Measurements from ENCODE around the gene LRRIQ4.

The LRRIQ4 gene

GRCh38 chr3:169825316-169825715, 12.6 kb downstream of the LRRIQ4 start:
- ATAC-seq (ENCODE audit: low read depth): no peak
- no peak overlapping the region for H3K27ac ChIP-seq (ENCODE audit: poor library complexity, severe bottlenecking)
- no peak for TF ChIP-seq CTCF (IDR thresholded peaks at IDR 0.05; ENCODE audit: poor library complexity, severe bottlenecking)
- H3K4me3 ChIP-seq (ENCODE audit: severe bottlenecking): no peak overlapping the region
- no peaks in the 10 kb centered on the region for H3K36me3 ChIP-seq (ENCODE audit: low read depth)
- H3K9me3 ChIP-seq (ENCODE audit: severe bottlenecking): no peaks in the 10 kb centered on the region
- DNase-seq (ENCODE audit: low spot score): no peak
- no peaks in the 10 kb centered on the region for H3K4me1 ChIP-seq (ENCODE audit: insufficient read depth, poor library complexity, severe bottlenecking)
- H3K27me3 ChIP-seq (ENCODE audit: insufficient read depth, poor library complexity, severe bottlenecking): no peaks in the 10 kb centered on the region

GRCh38 chr3:169827712-169828111, 15.0 kb downstream of the LRRIQ4 start:
- ATAC-seq (ENCODE audit: low read depth) (no peak), DNase-seq (ENCODE audit: low spot score) (no peak)
- no peaks in the 10 kb centered on the region for H3K36me3 ChIP-seq (ENCODE audit: low read depth)
- H3K9me3 ChIP-seq (ENCODE audit: severe bottlenecking): no peaks in the 10 kb centered on the region
- no peaks in the 10 kb centered on the region for H3K27me3 ChIP-seq (ENCODE audit: insufficient read depth, poor library complexity, severe bottlenecking)
- no peak for TF ChIP-seq CTCF (IDR thresholded peaks at IDR 0.05; ENCODE audit: poor library complexity, severe bottlenecking)
- no peaks in the 10 kb centered on the region for H3K4me1 ChIP-seq (ENCODE audit: insufficient read depth, poor library complexity, severe bottlenecking)
- H3K4me3 ChIP-seq (ENCODE audit: severe bottlenecking): no peak overlapping the region
- H3K27ac ChIP-seq (ENCODE audit: poor library complexity, severe bottlenecking): no peak overlapping the region

- no peak for ATAC-seq (ENCODE audit: low read depth)
- Histone ChIP-seq H3K9me3 (ENCODE audit: severe bottlenecking) (no peaks in the 10 kb centered on the region), H3K4me3 (ENCODE audit: severe bottlenecking) (no peak overlapping the region), H3K27ac (ENCODE audit: poor library complexity, severe bottlenecking) (no peak overlapping the region), H3K27me3 (ENCODE audit: insufficient read depth, poor library complexity, severe bottlenecking) (no peaks in the 10 kb centered on the region), H3K36me3 (ENCODE audit: low read depth) (no peaks in the 10 kb centered on the region), H3K4me1 (ENCODE audit: insufficient read depth, poor library complexity, severe bottlenecking) (no peaks in the 10 kb centered on the region)
- no peak for DNase-seq (ENCODE audit: low spot score)
- TF ChIP-seq CTCF (IDR thresholded peaks at IDR 0.05; ENCODE audit: poor library complexity, severe bottlenecking): no peak
Measured at GRCh38 chr3:169835533-169835932, 22.9 kb downstream of the LRRIQ4 start.

- TF ChIP-seq CTCF (IDR thresholded peaks at IDR 0.05; ENCODE audit: poor library complexity, severe bottlenecking): no peak
- no peak overlapping the region for H3K27ac ChIP-seq (ENCODE audit: poor library complexity, severe bottlenecking)
- no peaks in the 10 kb centered on the region for H3K9me3 ChIP-seq (ENCODE audit: severe bottlenecking)
- no peaks in the 10 kb centered on the region for H3K27me3 ChIP-seq (ENCODE audit: insufficient read depth, poor library complexity, severe bottlenecking)
- DNase-seq (ENCODE audit: low spot score) (no peak), ATAC-seq (ENCODE audit: low read depth) (no peak)
- no peaks in the 10 kb centered on the region for H3K4me1 ChIP-seq (ENCODE audit: insufficient read depth, poor library complexity, severe bottlenecking)
- no peaks in the 10 kb centered on the region for H3K36me3 ChIP-seq (ENCODE audit: low read depth)
- no peak overlapping the region for H3K4me3 ChIP-seq (ENCODE audit: severe bottlenecking)
Measured at GRCh38 chr3:169836078-169836941, 23.6 kb downstream of the LRRIQ4 start.

- ATAC-seq (ENCODE audit: low read depth): no peak
- no peak overlapping the region for H3K27ac ChIP-seq (ENCODE audit: poor library complexity, severe bottlenecking)
- H3K36me3 ChIP-seq (ENCODE audit: low read depth): no peaks in the 10 kb centered on the region
- H3K4me1 ChIP-seq (ENCODE audit: insufficient read depth, poor library complexity, severe bottlenecking): no peaks in the 10 kb centered on the region
- no peak for TF ChIP-seq CTCF (IDR thresholded peaks at IDR 0.05; ENCODE audit: poor library complexity, severe bottlenecking)
- no peaks in the 10 kb centered on the region for H3K9me3 ChIP-seq (ENCODE audit: severe bottlenecking)
- no peak for DNase-seq (ENCODE audit: low spot score)
- no peak overlapping the region for H3K4me3 ChIP-seq (ENCODE audit: severe bottlenecking)
- no peaks in the 10 kb centered on the region for H3K27me3 ChIP-seq (ENCODE audit: insufficient read depth, poor library complexity, severe bottlenecking)
Measured at GRCh38 chr3:169836942-169837275, 24.2 kb downstream of the LRRIQ4 start.

Measured in RWPE2 (cell line).